GM20431 (cell line): Measurements from ENCODE around the gene CCDC149.

Source experiments
- in situ Hi-C: fragments of 300-500 bp; cut with MseI, MboI; formaldehyde crosslinking; loops from one replicate; pipeline ENCODE4 v1.15.0; 2020; ENCODE audit warnings: low sequenced_read_pairs; ENCODE audit not compliant: unreplicated experiment

Gene CCDC149

GRCh38 chr4:24808261-24808660 lies 104.6 kb downstream of the CCDC149 start:
- in situ Hi-C loops = no loop called here

- in situ Hi-C loops = no loop called here
These were observed 105.2 kb downstream of the CCDC149 start for GRCh38 chr4:24807611-24808010.

- in situ Hi-C loops = no loop called here
These were observed 106.4 kb downstream of the CCDC149 start for GRCh38 chr4:24806206-24806990.

GRCh38 chr4:24805566-24805965 lies 107.3 kb downstream of the CCDC149 start:
- in situ Hi-C loops = no loop called here

GRCh38 chr4:24805067-24805466 lies 107.8 kb downstream of the CCDC149 start:
- in situ Hi-C loops = no loop called here

GRCh38 chr4:24802648-24803047 lies 110.2 kb downstream of the CCDC149 start:
- in situ Hi-C loops = no loop called here

GRCh38 chr4:24801136-24801855 lies 111.5 kb downstream of the CCDC149 start:
- in situ Hi-C loops = no loop called here

- in situ Hi-C loops = no loop called here
These were observed 112.4 kb downstream of the CCDC149 start for GRCh38 chr4:24800325-24800895.

GRCh38 chr4:24799544-24800324 lies 113.1 kb downstream of the CCDC149 start:
- in situ Hi-C loops = no loop called here

GRCh38 chr4:24799196-24799543 lies 113.7 kb downstream of the CCDC149 start:
- in situ Hi-C loops = no loop called here

- in situ Hi-C loops = no loop called here
These were observed 114.7 kb downstream of the CCDC149 start for GRCh38 chr4:24798036-24798610.

GRCh38 chr4:24796620-24797019 lies 116.2 kb downstream of the CCDC149 start:
- in situ Hi-C loops = no loop called here

GRCh38 chr4:24795666-24796381 lies 117.0 kb downstream of the CCDC149 start:
- in situ Hi-C loops = no loop called here

- in situ Hi-C loops = no loop called here
These were observed 117.8 kb downstream of the CCDC149 start, which contains the start of gene SOD3 for GRCh38 chr4:24794916-24795665. TSS of gene SOD3 (plus strand) at chr4:24795573. CDS start at chr4:24799522, 3,949 bp downstream.

GRCh38 chr4:24794480-24794879 lies 118.4 kb downstream of the CCDC149 start:
- in situ Hi-C loops = no loop called here

- in situ Hi-C loops = no loop called here
These were observed 118.8 kb downstream of the CCDC149 start for GRCh38 chr4:24794051-24794450.

- in situ Hi-C loops = no loop called here
These were observed 119.4 kb downstream of the CCDC149 start for GRCh38 chr4:24793219-24794005.

GRCh38 chr4:24792552-24792951 lies 120.3 kb downstream of the CCDC149 start:
- in situ Hi-C loops = no loop called here
